HG02943 (cell line): Measurements from ENCODE around the gene FCMR.

Experiments used
- ATAC-seq: cut with Tn5 transposase; IDR thresholded peaks from one replicate; pipeline ENCODE4 v1.9.1; 2021; ENCODE audit warnings: mild to moderate bottlenecking, low read depth, moderate library complexity; ENCODE audit not compliant: unreplicated experiment

The FCMR gene

GRCh38 chr1:206921772-206922265, at the start of gene FCMR:
Gene FCMR, minus strand, starts transcription at chr1:206921941. Its CDS starts 87 bp downstream, at chr1:206921854.
- no peak for ATAC-seq

GRCh38 chr1:206971029-206971655, 49.4 kb upstream of the FCMR start:
- ATAC-seq, result no peak

DNA sequence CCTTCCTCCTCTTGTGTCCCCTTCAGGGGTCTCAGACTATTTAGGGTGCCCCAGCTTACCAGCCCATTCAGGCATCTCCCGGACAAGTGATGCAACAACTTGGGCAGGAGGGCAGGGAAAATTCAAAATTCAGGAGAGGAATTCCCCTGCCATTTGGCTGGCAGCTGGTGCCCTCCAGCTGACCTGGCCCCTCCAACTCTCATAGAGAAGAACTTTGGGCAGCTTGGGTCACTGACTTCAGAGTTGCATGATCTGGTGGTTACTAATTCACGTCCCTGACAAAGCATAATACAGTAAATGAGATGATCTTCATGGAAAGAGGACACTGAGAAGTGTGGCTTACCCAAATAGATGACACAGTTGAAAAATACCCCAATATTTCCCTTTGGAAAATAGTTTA, 48.7 kb upstream of the FCMR start, which contains the start of gene FCAMR:
Gene FCAMR (minus strand): TSS at position 15 of the 400 bp plus-strand sequence. CDS start 335 bp downstream, outside the sequence.
- ATAC-seq, result no peak

DNA sequence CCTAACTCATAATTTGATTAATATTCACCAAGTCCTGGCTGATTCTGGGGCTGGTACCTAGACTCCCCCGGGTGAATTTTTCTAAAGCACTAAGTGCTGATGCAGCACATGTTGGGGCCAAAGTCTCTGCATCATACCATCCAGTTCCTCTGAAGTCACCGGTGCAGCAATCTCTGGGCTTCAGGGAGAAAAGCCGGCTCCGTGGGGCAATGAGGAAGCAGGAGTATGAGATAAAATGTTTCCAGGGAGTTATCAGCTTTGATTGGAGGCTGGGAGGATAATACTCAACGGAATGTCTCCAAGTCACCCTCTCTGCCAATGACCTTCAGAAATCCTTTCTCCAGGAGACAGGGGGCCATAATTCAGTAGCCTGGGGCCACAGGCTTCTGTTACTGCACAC, 47.3 kb upstream of the FCMR start:
- ATAC-seq, result no peak

DNA sequence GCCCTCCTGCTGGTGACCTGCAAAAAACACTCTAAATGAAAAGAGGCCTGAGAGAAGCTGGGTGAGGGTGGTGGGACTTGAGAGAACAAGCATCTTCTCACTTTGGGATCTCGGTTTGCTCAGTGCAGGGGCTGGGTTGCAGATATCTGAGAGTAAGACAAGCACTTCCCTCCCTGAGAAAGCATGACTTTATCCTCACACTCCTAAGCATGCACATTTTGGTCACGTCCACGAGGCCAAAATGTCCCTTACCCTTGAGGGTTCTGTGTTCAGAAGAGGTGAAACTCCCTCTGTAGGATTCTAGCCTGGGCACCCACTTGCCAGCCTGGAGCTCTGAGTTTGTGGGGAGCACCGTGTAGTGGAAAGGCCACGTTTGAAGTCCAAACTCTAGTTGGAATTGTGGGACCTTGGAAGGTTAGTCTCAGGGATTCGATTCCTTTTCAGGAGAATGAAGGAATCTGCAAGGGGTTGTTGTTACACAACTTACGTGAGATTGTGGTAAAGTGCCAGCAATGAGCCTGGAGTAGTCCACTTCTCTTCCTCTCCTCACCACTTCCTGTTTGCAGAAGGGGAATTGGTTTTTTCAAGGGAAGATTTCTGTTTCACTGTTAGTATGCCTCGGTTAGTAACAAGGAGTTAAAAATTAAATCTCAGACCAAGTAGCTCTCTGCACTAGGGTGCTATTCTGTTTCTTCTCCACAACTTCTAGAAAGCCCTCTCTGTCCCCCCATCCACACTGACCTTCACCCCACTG, 45.5 kb upstream of the FCMR start:
- ATAC-seq, result no peak

DNA sequence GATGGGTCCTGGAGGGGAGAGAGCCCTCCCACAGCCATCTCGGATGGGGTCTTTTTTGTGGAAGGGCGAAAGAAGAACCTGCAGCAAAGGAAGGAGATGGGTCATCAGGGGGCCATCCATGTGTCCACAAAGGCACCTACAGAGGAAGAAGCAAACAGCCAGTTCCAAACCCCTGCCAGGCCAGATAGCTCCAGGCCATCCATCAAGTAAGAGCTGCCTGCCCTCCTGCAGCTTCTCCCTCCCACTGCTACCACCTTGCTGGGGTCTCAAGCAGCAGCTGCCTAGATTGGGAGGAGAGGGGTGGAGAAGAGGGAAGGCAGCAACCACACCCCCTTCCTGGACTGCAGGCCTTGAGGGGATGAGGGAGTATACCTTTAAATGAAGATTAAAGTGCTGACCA, 44.0 kb upstream of the FCMR start:
- ATAC-seq, result no peak

- ATAC-seq, result no peak
These were observed 42.0 kb upstream of the FCMR start for GRCh38 chr1:206963740-206964139.

GRCh38 chr1:206963119-206963712, 41.5 kb upstream of the FCMR start:
- no peak for ATAC-seq

DNA sequence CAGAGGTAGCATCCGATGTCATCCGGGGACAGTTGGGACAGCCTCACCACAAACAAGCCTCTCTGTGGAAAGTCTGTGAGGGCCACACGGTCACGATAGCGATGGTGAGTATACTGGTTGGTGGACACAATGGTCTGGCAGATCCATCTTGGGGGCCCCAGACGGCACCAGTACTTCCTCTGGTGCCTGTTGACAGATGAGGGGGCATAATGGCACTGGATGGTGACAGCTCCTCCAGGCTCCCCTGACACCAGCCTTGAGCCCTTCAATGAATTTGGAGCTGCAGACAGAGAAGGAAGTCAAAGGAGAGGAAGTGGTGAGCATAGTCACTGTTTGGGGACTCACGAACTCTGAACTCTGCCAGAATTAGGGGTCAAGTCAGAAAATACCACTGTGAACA, 40.5 kb upstream of the FCMR start:
- no peak for ATAC-seq

GRCh38 chr1:206961668-206962067, 39.9 kb upstream of the FCMR start:
- ATAC-seq, result no peak

GRCh38 chr1:206960676-206961386, 39.1 kb upstream of the FCMR start:
- ATAC-seq, result no peak

GRCh38 chr1:206958144-206958543, 36.4 kb upstream of the FCMR start:
- no peak for ATAC-seq

DNA sequence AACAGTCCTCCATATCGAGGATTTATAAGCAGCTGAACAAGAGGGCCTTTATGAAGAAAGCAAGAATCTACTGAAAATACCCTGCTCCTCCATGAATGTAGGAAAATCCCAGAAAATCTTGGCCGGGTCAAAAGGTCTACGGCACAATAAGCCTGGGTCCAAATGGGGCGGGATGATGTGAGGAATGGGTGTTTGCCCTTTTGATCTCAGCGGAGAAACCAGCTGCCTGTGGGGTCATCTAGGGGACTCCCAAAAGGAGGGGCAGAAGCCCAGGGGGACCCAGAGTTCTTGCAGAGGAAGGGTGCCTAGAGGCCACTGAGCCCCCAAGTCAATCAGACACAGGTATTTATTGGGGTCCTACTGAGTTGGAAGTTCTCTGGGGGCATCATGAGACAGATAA, 35.9 kb upstream of the FCMR start:
- ATAC-seq, result no peak

DNA sequence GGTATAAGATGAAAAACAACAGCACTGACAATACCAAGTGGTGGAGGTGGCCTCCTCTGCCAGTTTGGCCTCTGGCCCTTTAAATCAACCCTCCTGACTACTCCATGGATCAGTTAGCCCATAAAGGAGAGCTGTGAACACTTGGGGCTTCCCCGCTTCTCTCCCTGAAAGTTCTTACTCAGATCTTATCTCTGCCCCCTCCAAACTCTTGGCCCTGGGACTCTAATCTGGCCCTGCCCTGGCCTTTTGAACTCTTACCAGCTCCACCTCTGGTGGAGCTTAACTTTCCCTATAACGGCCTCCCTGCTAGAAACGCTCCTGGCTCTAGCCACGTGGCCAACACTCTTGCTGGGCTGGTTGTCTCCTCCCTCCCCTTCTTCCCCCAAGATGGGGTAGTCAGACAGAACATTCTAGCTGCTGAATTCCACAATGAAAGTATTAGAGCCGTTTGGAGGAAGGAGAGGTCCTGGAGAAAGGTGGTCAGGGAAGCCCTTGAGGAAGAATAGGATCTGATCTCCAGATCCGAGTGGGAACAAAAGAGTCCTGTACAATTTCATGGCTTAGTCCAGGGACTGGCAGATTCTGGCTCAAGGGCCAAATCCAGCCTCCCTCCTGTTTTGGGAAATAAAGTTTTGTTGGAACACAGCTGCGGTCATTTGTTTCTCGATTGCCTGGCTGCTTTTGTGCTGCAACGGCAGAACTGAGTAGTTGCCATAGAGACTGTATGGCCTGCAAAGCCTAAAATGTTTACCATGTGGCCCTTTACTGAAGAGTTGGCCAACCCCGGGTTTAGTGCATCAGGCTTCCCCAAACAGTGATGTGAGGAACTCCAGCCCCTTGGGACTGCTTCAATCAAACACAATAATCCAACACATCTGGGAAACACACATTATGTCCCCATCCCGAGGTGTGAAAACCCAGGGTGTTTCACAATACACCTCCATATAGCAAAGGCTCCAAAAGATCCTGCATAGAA, 34.0 kb upstream of the FCMR start:
- no peak for ATAC-seq

GRCh38 chr1:206954459-206955342, 33.0 kb upstream of the FCMR start:
- no peak for ATAC-seq

GRCh38 chr1:206953626-206954025, 31.9 kb upstream of the FCMR start:
- ATAC-seq, result no peak

- ATAC-seq, result no peak
These were observed 31.4 kb upstream of the FCMR start for GRCh38 chr1:206953126-206953525.

GRCh38 chr1:206952171-206952570, 30.4 kb upstream of the FCMR start:
- no peak for ATAC-seq
